Panc1 (cell line): ENCODE data around the gene SETD3. TPM values are rescaled to one million over a fixed set of nuclear protein-coding genes. Genes with fewer than 3 reads are reported as not detected.
A peak's percentile ranks its signal among the peaks of the same experiment; 100 is the strongest.

Experiments
- ATAC-seq: fragments of 200-7000 bp; cut with Tn5 transposase; 2 replicates; pipeline ENCODE4 v1.9.1; 2020; ENCODE audit warnings: mild to moderate bottlenecking, moderate library complexity
- BruUV-seq: library from RNA; stranded (reverse); fragments of 400-500 nt; replicated peaks from 2 replicates; lab custom pipeline; 2021; lab: Mats Ljungman, UMichigan
- CTCF ChIA-PET: fragments of 300-600 bp; sonication (Branson Sonifier 250); formaldehyde crosslinking; loops from one replicate; lab custom pipeline; 2022; ENCODE audit warnings: antibody characterized with exemption; lab: Charles Lee
- POLR2A ChIA-PET: fragments of 300-600 bp; sonication (Branson Sonifier 250); formaldehyde crosslinking; loops from one replicate; lab custom pipeline; 2022; ENCODE audit warnings: antibody characterized with exemption; lab: Charles Lee
- DNase-seq: peaks from one replicate; pipeline ENCODE4 v3.0.0-alpha.2; 2010; ENCODE audit warnings: low read depth, low spot score
- H3K27ac ChIP-seq: 2 replicates; pipeline ENCODE4 v1.5.1; 2011; ENCODE audit warnings: mild to moderate bottlenecking, low read length, inconsistent platforms
- H3K27me3 ChIP-seq: fragments of 200-500 bp; sonication (Bioruptor generic); 2 replicates; pipeline ENCODE4 v1.6.0; 2014; ENCODE audit warnings: low read length, inconsistent platforms; ENCODE audit not compliant: control insufficient read depth, insufficient read depth
- H3K36me3 ChIP-seq: fragments of 200-500 bp; sonication (Bioruptor generic); 2 replicates; pipeline ENCODE4 v1.5.1; 2014; ENCODE audit warnings: inconsistent platforms, mild to moderate bottlenecking, low read length, moderate library complexity; ENCODE audit not compliant: control insufficient read depth, insufficient read depth
- H3K4me1 ChIP-seq: 2 replicates; pipeline ENCODE4 v1.5.1; 2011; ENCODE audit warnings: inconsistent platforms, mild to moderate bottlenecking, low read length, moderate library complexity; ENCODE audit not compliant: control insufficient read depth, insufficient read depth
- H3K4me3 ChIP-seq, 2 experiments: 2 replicates each; pipeline ENCODE4 v1.5.1; 2011 to 2012; ENCODE audit warnings: low read depth in 2 of 2, low read length in 2 of 2, mild to moderate bottlenecking in 2 of 2, inconsistent platforms in 1 of 2, moderate library complexity in 1 of 2
- H3K9me3 ChIP-seq: fragments of 200-500 bp; sonication (Bioruptor generic); 2 replicates; pipeline ENCODE4 v1.5.1; 2014; ENCODE audit warnings: low read depth, mild to moderate bottlenecking, inconsistent platforms, low read length, moderate library complexity; ENCODE audit not compliant: control insufficient read depth, insufficient read depth
- POLR2AphosphoS5 ChIP-seq: IDR thresholded peaks from 2 replicates; pipeline ENCODE4 v1.6.1; 2012; ENCODE audit warnings: mild to moderate bottlenecking, low read depth, low read length, moderate library complexity
- REST ChIP-seq, 2 experiments: IDR thresholded peaks; 2 replicates each; pipeline ENCODE4 v1.6.1; 2011 to 2012; ENCODE audit warnings: low read depth in 2 of 2, control low read depth in 1 of 2, low read length in 1 of 2, mild to moderate bottlenecking in 1 of 2, moderate library complexity in 1 of 2; ENCODE audit not compliant: insufficient read depth in 1 of 2
- SIN3A ChIP-seq: IDR thresholded peaks from 2 replicates; pipeline ENCODE4 v1.6.1; 2012; ENCODE audit warnings: low read depth, mild to moderate bottlenecking, low read length, moderate library complexity, borderline replicate concordance; ENCODE audit not compliant: insufficient read depth
- TCF7L2 ChIP-seq: IDR thresholded peaks from 2 replicates; pipeline ENCODE4 v1.6.1; 2011; ENCODE audit warnings: mild to moderate bottlenecking, low read depth, low read length, inconsistent platforms
- in situ Hi-C: cut with HindIII; loops from 2 replicates; pipeline ENCODE4 v1.10.0; 2016; ENCODE audit warnings: low sequenced_read_pairs, low pct_unique_long_range_greater_than_20kb
- intact Hi-C: fragments of 100-400 bp; cut with micrococcal nuclease; formaldehyde crosslinking; loops from one replicate; pipeline ENCODE4 v1.10.0; 2022; ENCODE audit not compliant: unreplicated experiment
- total RNA-seq: library from RNA; stranded (reverse); gene quantifications from one replicate; pipeline ENCODE4 v1.2.1, GENCODE V29; 2021; ENCODE audit not compliant: unreplicated experiment
- TF ChIP-seq, protein P1 (sequence below): fragments of 450-650 bp; IDR thresholded peaks from 2 replicates; pipeline ENCODE4 v1.5.1; 2017; ENCODE audit warnings: mild to moderate bottlenecking

SETD3 gene
- total RNA-seq, 1 experiment from 2014 or later, result 51.1 TPM

DNA sequence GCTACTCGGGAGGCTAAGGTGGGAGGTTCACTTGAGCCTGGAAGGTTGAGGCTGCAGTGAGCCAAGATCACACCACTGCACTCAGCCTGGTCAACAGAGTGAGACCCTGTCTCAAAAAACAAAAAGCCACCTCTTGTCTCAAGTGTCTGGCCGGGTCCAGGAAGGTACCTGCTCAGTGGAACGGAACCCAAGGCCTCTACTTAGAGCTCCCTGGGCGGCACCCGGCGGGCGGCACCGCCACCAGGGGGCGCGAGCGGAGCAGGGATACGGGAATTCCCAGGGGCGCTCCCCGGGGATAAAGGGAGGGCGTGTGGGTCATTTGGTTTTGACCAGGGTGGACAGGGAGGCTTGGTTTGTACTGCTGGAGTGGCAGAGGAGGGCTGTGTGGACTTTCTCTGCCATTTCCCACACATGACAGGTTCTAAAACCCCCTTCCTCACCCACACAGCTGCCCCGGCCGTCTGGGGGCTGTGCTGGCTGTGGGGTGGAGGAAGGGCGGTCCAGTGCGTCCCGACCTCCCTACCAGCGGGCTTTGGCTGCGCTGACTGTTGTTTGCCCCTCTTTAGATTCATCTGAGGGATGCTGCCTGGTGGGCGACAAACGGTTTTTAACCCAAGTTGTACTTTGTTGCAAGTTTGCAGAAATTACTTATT is 91.4 kb downstream of the SETD3 start:
- H3K4me3 ChIP-seq, result peak overlapping the region in 1 of 2 experiments; percentile 7; a peak in 1 of 4 replicates
- H3K4me1 ChIP-seq, result no peaks in the 10 kb centered on the region
- in situ Hi-C loops, result no loop called here
- intact Hi-C loops, result no loop called here
- BruUV-seq, result no TSS peak
- no peaks in the 10 kb centered on the region for H3K27me3 ChIP-seq
- ChIA-PET CTCF (interaction anchor here (0.5 to 1.2 kb wide), 5 partner anchors 29 to 288 kb away, joined by 3 to 4 read pairs (median 3); no protein-coding TSS in a partner anchor), POLR2A (no interaction called here)
- no peaks in the 10 kb centered on the region for H3K9me3 ChIP-seq
- TF ChIP-seq, protein P1, sequence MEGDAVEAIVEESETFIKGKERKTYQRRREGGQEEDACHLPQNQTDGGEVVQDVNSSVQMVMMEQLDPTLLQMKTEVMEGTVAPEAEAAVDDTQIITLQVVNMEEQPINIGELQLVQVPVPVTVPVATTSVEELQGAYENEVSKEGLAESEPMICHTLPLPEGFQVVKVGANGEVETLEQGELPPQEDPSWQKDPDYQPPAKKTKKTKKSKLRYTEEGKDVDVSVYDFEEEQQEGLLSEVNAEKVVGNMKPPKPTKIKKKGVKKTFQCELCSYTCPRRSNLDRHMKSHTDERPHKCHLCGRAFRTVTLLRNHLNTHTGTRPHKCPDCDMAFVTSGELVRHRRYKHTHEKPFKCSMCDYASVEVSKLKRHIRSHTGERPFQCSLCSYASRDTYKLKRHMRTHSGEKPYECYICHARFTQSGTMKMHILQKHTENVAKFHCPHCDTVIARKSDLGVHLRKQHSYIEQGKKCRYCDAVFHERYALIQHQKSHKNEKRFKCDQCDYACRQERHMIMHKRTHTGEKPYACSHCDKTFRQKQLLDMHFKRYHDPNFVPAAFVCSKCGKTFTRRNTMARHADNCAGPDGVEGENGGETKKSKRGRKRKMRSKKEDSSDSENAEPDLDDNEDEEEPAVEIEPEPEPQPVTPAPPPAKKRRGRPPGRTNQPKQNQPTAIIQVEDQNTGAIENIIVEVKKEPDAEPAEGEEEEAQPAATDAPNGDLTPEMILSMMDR, result peak; percentile 94
- TF ChIP-seq POLR2AphosphoS5 (no peak), SIN3A (no peak), REST (IDR thresholded peaks at IDR 0.05; ENCODE audit: insufficient read depth in 1 of 2, low read depth in 2 of 2, low read length in 1 of 2) (no peak), TCF7L2 (no peak)
- peak; percentile 5 for DNase-seq
- H3K36me3 ChIP-seq, result no peaks in the 10 kb centered on the region
- ATAC-seq, result peak; percentile 93
- H3K27ac ChIP-seq, result no peak overlapping the region

- in situ Hi-C loops (no loop called here), intact Hi-C loops (no loop called here)
- no peaks in the 10 kb centered on the region for H3K9me3 ChIP-seq
- ChIA-PET POLR2A (no interaction called here), CTCF (interaction anchor here (1.2 kb wide), 1 partner anchor 68 kb away, joined by 4 read pairs; no protein-coding TSS in a partner anchor)
- TF ChIP-seq TCF7L2 (no peak), REST (IDR thresholded peaks at IDR 0.05; ENCODE audit: insufficient read depth in 1 of 2, low read depth in 2 of 2, low read length in 1 of 2) (no peak), POLR2AphosphoS5 (no peak), SIN3A (no peak)
- TF ChIP-seq, protein P1, result no peak
- no peak overlapping the region for H3K4me3 ChIP-seq
- no peak for ATAC-seq
- no peaks in the 10 kb centered on the region for H3K4me1 ChIP-seq
- no peak for DNase-seq
- H3K27ac ChIP-seq, result no peak overlapping the region
- no peaks in the 10 kb centered on the region for H3K36me3 ChIP-seq
- BruUV-seq, result no TSS peak
- no peaks in the 10 kb centered on the region for H3K27me3 ChIP-seq
These were observed 92.4 kb downstream of the SETD3 start for GRCh38 chr14:99388286-99388685.
